Pons (tissue), 1 donor: ENCODE measurements around the gene XYLT2.
"Not testable (repeated sequence)": the region's sequence is repeated elsewhere in the genome, so short reads cannot be mapped to it uniquely, and the experiment has no call there.

ENCODE experiments used
- DNase-seq: peaks from one replicate; pipeline ENCODE4 v3.0.0-alpha.2; 2016; ENCODE audit warnings: low spot score

The XYLT2 gene

GRCh38 chr17:50389534-50389933 is 43.6 kb downstream of the XYLT2 start:
- DNase-seq, result no peak

DNA sequence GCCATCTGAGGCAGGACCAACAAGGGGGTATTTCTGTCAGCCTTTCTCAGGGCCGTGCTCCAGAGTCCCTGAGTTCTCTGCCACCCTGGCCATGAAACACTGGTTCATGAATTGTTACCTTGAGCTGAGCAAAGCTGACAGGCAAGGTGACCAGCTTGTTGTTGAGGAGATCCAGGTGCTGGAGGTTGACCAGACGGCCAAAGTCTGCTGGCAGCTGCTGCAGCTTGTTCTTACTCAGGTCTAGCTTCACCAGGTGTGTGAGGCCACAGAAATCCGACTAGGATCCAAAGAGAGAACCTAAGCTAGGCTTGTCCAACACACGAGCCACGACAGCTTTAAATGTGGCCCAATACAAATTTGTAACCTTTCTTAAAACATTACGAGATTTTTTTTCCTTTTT is 46.7 kb downstream of the XYLT2 start:
- DNase-seq, result no peak

DNA sequence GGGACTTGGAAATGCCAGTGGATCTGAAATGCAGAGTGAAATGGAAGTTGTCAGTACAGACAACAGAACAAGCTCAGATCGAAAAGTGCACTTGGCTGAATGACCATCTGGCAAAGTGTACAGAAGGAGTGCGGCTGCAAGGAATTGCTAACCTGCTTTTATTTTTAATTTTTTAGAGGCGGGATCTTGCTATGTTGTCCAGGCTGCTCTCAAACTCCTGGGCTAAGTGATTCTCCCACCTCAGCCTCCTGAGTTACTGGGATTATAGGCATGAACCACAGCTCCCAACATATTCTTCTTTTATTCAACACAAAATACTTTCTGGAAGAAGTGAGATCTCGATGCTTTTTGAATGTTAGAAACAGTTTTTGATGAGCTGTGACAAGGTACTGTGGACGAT is 47.8 kb downstream of the XYLT2 start:
- DNase-seq, result no peak

DNA sequence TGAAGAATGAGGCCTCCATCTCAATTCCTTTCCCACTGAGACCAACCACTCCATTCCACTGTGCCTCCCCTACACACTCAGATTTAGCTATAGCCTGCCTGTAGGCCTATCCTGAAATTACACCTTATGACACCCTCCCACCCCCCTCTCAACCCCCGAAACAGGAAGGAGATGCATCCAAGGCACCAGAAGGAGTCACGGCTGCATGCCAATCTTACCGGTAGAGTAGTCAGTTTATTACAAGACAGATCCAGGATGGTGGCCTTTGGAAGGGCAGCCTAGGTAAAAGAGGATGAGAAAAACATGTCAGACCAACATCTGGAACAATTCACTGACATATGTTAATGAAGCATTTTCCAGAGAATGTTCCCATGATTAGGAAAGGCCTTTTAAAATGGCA is 48.8 kb downstream of the XYLT2 start:
- no peak for DNase-seq

GRCh38 chr17:50396261-50397110 is 50.6 kb downstream of the XYLT2 start:
- DNase-seq, result no peak

DNA sequence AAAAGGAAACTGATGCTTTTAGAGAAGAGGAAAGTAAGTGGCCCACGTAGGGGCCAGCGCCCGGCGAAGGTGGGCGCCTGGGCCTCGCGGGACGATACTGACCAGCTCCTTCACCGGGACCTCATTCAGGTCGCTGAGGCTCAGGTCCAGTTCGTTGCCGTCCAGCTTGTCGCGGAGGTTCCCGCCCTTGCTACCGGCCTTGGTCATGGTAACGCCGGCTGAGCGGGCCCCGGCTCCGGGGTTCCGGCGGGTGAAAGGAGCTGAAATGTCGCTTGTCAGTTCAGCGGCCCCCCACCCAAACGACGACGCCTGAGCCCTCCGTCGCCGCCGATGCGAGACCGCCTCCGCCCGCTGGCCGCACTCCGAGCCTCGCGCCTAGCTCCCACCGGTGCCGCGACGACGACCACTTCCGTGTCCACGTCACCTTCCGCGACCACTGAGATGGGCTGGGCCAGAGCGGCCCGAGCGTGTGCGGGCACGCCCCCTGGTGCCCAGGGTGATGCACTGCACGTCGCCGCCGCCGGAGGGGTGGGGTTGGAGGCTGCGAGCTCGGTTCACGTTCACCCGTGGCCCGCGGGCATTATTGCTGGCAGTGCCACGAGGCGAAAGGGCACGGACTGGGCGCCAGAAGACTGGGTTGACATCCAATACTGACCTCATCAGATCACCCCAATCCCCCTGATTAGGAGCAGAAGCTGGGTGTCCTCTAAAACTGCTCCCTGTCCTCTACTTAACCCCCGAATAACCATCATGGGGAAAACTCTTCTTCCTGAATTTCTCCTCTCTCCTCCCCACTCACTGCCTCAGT is 51.4 kb downstream of the XYLT2 start, which contains the start of gene LRRC59:
LRRC59 (minus strand) TSS at position 413 of the 808 bp plus-strand sequence; CDS start at position 207, 206 bp downstream.
- peak; percentile 57 for DNase-seq

DNA sequence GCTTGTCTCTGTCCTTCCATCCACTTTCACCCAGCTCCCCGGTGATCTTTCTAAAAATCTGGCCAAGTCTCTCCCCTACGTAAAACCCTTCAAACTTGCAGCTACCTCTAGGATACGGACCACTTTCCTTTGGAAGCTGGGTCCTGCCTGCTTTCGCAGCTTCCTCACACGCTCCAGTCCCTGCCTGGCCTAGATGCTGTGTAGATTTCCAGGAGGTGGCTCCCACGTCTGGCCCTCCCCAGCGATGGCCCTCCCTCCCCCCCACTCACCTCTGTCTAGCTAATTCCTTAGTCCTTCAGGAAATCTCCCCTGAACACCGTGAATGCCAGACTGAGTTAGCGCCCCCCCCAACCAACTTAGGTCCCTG is 52.0 kb downstream of the XYLT2 start:
- DNase-seq, result no peak

GRCh38 chr17:50398672-50399071 is 52.7 kb downstream of the XYLT2 start:
- not testable (repeated sequence) for DNase-seq

DNA sequence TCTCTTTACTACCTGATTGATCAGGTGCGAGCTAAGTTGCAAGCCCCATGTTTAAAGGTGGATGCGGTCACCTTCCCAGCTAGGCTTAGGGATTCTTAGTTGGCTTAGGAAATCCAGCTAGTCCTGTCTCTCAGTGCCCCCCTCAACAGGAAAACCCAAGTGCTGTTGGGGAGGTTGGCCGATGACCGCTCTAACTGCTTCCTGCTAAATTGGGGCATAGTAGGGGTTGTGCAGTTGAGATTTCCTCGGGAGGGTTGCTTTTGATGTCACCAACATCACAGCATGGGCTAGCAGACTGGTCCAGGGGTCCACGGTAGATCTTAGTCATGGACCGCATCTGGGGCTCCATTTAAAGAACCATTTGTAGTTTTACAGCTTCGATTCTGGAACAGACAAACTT is 53.7 kb downstream of the XYLT2 start:
- not testable (repeated sequence) for DNase-seq

DNA sequence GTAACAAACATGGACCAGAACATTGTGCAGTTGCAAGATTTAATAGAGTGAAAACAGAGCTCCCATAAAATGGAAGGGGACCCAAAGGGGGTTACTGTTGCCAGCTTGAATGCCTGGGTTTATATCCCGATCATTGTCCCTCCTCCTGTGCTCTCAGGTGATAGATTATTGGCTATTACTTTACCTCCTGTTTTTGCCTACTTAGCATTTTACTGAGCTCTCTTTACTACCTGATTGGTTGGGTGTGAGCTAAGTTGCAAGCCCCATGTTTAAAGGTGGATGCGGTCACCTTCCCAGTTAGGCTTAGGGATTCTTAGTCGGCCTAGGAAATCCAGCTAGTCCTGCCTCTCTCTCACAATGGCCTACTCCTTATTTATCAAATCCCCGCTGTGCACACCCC is 59.4 kb downstream of the XYLT2 start:
- not testable (repeated sequence) for DNase-seq

DNA sequence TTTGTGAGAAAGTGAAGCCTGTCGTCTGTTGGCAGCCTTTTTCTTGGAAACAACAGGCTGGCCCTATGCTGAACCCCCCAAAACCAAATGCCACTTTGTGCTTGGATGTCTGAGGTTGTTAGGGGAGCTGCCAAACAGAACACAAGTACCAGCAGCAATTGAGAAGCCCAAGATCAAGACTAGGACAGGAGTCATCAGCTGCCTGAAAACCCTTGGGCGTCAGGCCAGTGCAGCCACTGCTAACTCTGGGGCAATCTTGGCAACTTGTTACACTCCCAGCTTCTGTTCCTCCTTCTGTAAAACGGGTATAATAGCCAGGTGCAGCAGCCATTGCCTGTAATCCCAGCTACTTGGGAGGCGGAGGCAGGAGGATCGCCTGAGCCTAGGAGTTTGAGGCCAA is 60.7 kb downstream of the XYLT2 start:
- DNase-seq, result no peak

- DNase-seq, result no peak
These were observed 62.0 kb downstream of the XYLT2 start for GRCh38 chr17:50407921-50408320.
